Spleen (tissue), 7 donors: ENCODE measurements around the gene PODXL.

Source experiments
- CTCF ChIP-seq, 11 experiments: fragments of 200-600 bp in 7 of 11; fragments of 450-650 bp in 4 of 11; sonication (generic) in 4 of 11; IDR thresholded peaks in 8 of 11; conservative IDR thresholded peaks in 3 of 11; 1 replicate in 7 of 11; 2 replicates in 4 of 11; pipeline versions ENCODE4 v1.4.0 to v1.8.0; 2016 to 2021; ENCODE audit warnings: antibody characterized with exemption in 11 of 11, inconsistent platforms in 4 of 11, mild to moderate bottlenecking in 1 of 11
- POLR2A ChIP-seq, 3 donors: fragments of 450-650 bp; IDR thresholded peaks; one replicate each; pipeline ENCODE4 v1.5.1; 2017; ENCODE audit warnings: antibody characterized with exemption in 3 of 3, mild to moderate bottlenecking in 1 of 3
- POLR2AphosphoS5 ChIP-seq, 3 donors: sonication (generic); formaldehyde crosslinking; IDR thresholded peaks; one replicate each; pipeline ENCODE4 v1.5.1; 2017; ENCODE audit warnings: antibody characterized with exemption in 3 of 3
- donor health status: DM: no; HTN: no; CAD: no; lungs with moderate emphysema.
- donor health status: DM: no; HTN: no; CAD: no.
- donor health status: DM: no; HTN: no; CAD: no.

DNA sequence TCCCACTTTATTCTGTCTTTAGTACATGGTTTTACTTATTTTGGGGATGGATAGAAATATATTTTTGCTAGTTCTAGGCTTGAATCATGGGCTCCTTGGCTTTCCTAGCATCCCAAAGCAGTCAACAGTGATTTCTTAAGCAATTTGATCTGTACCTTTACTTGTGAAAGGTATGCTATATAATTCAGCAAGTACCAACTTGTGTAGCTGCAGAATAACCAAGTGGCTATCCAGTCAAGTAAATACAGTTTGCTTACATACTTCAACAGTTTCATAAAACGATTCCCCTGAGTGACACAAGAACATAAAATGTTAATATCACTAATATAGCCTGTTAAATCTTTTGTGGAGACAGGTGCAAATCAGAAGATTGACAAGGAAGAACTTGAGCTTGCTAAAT is 67.2 kb downstream of the PODXL start:
- TF ChIP-seq CTCF (IDR thresholded peaks at IDR 0.05 in 8 of 11, conservative IDR thresholded peaks at IDR 0.05 in 3 of 11) (no peak), POLR2A (IDR thresholded peaks at IDR 0.05) (no peak), POLR2AphosphoS5 (IDR thresholded peaks at IDR 0.05) (no peak)
